GM10248 (cell line): ENCODE measurements around the gene CARS2.
"Not testable (repeated sequence)": the region's sequence is repeated elsewhere in the genome, so short reads cannot be mapped to it uniquely, and the experiment has no call there.

Experiments
- CTCF ChIA-PET: fragments of 300-600 bp; sonication (Branson Sonifier 250); formaldehyde crosslinking; extraction: SDS; loops from one replicate; lab custom pipeline; 2021; ENCODE audit warnings: antibody characterized with exemption; lab: Yijun Ruan, JAX
- POLR2A ChIA-PET: fragments of 350-650 bp; sonication (Branson Sonifier 250); formaldehyde crosslinking; extraction: SDS; loops from one replicate; lab custom pipeline; 2020; ENCODE audit warnings: antibody characterized with exemption; lab: Yijun Ruan, JAX
- DNase-seq: peaks from one replicate; pipeline ENCODE4 v3.0.0; 2012; ENCODE audit errors: extremely low spot score
- TF ChIP-seq, protein P1 (sequence below): IDR thresholded peaks from 2 replicates; pipeline ENCODE4 v1.5.1; 2012; ENCODE audit warnings: mild to moderate bottlenecking, low read depth; ENCODE audit errors: extremely low read depth, missing control alignments, control extremely low read depth

The CARS2 gene

DNA sequence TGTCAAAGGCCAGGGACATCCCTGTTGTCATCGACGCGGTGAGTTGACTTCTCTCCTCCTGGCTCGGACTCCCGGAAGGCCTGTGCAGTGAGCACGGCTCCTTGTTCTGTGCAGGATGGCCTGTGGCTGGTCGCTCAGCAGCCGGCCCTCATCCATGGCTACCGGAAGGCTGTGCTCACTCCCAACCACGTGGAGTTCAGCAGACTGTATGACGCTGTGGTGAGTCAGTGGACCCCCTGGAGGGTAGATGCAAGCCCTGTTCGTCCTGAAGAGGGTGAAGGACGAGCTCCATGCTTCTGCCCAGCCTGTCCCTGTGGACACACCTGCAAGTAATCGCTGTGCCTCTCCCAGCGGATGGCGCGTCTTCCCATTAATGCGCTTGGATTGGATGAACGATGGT, 71.4 kb downstream of the CARS2 start:
- CTCF ChIA-PET: no interaction called here
- TF ChIP-seq, protein P1, sequence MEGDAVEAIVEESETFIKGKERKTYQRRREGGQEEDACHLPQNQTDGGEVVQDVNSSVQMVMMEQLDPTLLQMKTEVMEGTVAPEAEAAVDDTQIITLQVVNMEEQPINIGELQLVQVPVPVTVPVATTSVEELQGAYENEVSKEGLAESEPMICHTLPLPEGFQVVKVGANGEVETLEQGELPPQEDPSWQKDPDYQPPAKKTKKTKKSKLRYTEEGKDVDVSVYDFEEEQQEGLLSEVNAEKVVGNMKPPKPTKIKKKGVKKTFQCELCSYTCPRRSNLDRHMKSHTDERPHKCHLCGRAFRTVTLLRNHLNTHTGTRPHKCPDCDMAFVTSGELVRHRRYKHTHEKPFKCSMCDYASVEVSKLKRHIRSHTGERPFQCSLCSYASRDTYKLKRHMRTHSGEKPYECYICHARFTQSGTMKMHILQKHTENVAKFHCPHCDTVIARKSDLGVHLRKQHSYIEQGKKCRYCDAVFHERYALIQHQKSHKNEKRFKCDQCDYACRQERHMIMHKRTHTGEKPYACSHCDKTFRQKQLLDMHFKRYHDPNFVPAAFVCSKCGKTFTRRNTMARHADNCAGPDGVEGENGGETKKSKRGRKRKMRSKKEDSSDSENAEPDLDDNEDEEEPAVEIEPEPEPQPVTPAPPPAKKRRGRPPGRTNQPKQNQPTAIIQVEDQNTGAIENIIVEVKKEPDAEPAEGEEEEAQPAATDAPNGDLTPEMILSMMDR: no peak
- no peak for DNase-seq
- POLR2A ChIA-PET: interaction anchor here (0.5 kb wide), 1 partner anchor 106 kb away, joined by 3 read pairs; no protein-coding TSS in a partner anchor

DNA sequence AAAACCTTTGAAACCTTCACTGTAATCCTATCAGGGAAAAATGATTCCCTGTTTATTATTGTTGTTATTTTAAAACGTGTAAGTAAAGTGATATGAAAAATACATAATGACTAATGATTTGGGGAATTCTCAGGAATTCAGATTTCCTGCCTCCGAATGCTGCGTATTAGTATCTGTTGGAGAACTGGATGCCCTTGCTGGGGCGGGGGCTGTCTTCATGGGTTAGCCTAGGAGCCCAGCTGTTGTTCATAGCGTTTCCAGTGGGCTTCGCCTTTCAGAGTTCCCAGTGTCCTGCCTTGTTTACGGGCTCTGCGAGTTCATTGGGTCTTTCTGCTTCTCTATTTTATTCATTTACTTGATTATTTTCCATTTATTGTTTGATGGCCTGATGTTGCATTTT, 72.1 kb downstream of the CARS2 start:
- TF ChIP-seq, protein P1: no peak
- ChIA-PET POLR2A (no interaction called here), CTCF (no interaction called here)
- DNase-seq: no peak

DNA sequence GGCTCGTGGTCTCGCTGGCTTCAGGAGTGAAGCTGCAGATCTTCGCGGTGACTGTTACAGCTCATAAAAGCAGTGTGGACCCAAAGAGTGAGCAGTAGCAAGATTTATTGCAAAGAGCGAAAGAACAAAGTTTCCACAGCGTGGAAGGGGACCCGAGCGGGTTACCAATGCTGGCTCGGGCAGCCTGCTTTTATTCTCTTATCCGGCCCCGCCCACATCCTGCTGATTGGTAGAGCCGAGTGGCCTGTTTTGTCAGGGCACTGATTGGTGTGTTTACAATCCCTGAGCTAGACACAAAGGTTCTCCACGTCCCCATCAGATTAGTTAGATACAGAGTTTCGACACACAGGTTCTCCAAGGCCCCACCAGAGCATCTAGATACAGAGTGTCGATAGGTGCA, 73.7 kb downstream of the CARS2 start:
- POLR2A ChIA-PET, DNase-seq: not testable (repeated sequence)
- CTCF ChIA-PET: interaction anchor here (0.7 to 1.3 kb wide), 2 partner anchors 13 to 39 kb away, joined by 3 read pairs; no protein-coding TSS in a partner anchor

DNA sequence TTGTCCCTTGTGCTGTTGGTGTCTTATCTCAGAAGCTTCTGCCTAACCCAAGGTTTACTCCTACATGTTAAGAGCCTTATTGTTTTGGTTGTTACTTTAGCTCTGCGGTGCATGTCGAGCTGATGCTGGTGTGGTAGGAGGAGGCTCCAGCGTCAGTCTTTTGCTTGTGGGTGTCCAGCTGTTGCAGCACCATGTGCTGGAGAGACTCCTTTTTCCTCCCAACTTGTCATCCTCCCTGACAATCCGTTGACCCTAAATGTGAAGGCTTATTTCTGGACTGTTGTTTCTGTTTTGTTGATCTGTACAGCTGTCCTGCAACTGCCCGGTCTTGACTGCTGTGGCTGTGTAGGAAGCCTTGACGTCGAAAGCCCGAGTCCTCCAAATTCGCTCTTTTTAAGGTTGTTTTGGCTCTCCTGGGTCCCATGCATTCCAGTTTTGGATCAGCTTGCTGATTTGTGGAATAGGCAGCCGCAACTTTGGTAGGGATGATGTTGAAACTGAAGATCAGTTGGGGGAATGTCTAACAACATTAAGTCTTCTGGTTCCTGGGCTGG, 75.3 kb downstream of the CARS2 start:
- ChIA-PET CTCF (interaction anchor here (0.9 to 1.4 kb wide), 4 partner anchors 10 to 175 kb away, joined by 3 to 5 read pairs (median 4); no protein-coding TSS in a partner anchor), POLR2A (no interaction called here)
- DNase-seq: no peak
- TF ChIP-seq, protein P1: no peak

DNA sequence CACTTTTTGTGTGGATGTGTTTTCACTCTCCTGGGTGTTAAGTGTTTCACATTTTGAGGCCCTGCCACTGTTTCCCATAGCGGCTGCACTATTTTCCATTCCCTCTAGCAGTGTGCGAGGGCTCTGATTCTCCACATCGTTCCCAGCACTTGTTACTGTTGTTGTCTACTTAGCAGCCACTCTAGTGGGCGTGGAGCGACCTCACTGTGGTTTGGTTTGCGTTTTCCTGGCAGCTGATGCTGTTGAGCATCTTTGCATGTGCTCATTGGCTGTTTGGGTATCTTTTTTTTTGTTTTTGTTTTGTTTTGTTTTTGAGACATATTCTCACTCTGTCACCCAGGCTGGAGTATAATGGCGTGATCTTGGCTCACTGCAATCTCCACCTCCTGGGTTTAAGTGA, 76.2 kb downstream of the CARS2 start:
- TF ChIP-seq, protein P1: no peak
- ChIA-PET POLR2A (no interaction called here), CTCF (interaction anchor here (1.2 to 1.4 kb wide), 3 partner anchors 9 to 174 kb away, joined by 3 to 5 read pairs (median 4); no protein-coding TSS in a partner anchor)

DNA sequence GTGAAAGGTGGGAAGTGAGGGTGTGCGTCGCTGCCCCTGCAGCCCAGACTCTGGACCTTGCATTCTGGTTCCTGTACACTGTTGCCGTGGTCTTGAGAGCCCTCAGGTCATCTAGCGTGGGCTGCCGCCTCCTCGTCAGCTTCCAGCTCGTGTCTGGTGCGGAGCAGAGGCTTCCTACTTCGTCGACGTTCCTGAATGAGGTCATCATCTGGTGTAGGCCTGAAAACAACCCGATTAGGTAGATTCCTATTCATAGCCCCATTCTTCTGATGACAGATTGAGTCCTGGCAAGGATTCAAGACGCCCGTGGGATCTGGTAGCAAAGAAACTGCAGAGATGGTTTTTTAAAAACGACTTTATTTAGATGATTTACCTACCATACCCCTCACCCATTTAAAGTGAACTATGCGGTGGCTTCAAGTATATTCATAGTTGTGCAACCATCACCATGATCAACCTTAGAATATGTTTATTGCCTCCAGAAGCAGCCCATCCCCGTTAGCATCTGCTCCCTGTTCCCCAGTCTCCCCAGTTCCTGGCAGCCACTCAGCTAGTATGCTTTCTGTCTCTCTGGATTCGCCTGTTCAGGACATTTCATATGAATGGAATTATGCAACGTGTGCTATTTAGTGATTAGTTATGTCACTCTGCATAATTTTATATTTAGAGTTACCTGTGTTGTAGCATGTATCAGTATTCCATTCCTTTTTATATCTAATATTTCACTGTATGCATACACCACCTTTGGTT, 76.8 kb downstream of the CARS2 start:
- DNase-seq: no peak
- ChIA-PET POLR2A (no interaction called here), CTCF (interaction anchor here (1.2 kb wide), 1 partner anchor 16 kb away, joined by 3 read pairs; no protein-coding TSS in a partner anchor)
- TF ChIP-seq, protein P1: no peak

More for the DNA sequence above, 76.2 kb downstream of the CARS2 start:
- no peak for DNase-seq

DNA sequence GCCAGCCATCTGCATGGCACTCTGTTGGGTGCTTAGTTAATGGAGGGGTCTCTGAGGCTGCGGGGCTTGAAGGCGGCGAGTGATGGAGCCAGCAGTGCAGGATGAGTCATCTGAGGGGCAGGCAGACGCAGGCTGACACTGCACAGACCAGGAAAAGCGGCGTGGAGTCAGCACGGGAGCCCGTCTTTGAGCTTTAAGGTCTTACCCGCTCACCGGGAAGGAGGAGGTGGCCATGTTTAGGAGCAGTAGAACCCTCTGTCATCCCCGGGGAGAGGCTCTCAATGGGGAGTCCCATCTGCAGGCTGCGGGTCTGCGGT, 77.5 kb downstream of the CARS2 start:
- CTCF ChIA-PET: interaction anchor here (1.0 to 1.2 kb wide), 2 partner anchors 10 to 16 kb away, joined by 3 read pairs; no protein-coding TSS in a partner anchor
- TF ChIP-seq, protein P1: no peak
- POLR2A ChIA-PET: no interaction called here
- DNase-seq: no peak
